Epithelial cell of proximal tubule (primary cell): Measurements from ENCODE around the gene CCDC196. TPM values are rescaled to one million over a fixed set of nuclear protein-coding genes. Genes with fewer than 3 reads are reported as not detected.

Experiments
- DNase-seq: peaks from one replicate; pipeline ENCODE4 v3.0.0-alpha.2; 2011; ENCODE audit warnings: low read depth
- H3K4me3 ChIP-seq: 2 replicates; pipeline ENCODE4 v1.5.1; 2011; ENCODE audit warnings: low read depth, mild to moderate bottlenecking, low read length
- CTCF ChIP-seq: conservative IDR thresholded peaks from 2 replicates; pipeline ENCODE4 v1.5.1; 2012; ENCODE audit warnings: low read depth, mild to moderate bottlenecking, low read length
- total RNA-seq: library from RNA; depleted of rRNA; stranded (reverse); fragments of >200 nt; gene quantifications from 2 replicates; pipeline ENCODE4 v1.2.3, GENCODE V29; 2015

CCDC196 gene
- total RNA-seq, 1 donor from 2014 or later = not detected

- H3K4me3 ChIP-seq = peak overlapping the region; percentile 82
- DNase-seq = no peak
- no peak for TF ChIP-seq CTCF
Observed at GRCh38 chr14:66509874-66510273, 23.7 kb downstream of the CCDC196 start.

GRCh38 chr14:66511849-66512248 is 25.7 kb downstream of the CCDC196 start:
- TF ChIP-seq CTCF = no peak
- no peak for DNase-seq
- H3K4me3 ChIP-seq = no peak overlapping the region

DNA sequence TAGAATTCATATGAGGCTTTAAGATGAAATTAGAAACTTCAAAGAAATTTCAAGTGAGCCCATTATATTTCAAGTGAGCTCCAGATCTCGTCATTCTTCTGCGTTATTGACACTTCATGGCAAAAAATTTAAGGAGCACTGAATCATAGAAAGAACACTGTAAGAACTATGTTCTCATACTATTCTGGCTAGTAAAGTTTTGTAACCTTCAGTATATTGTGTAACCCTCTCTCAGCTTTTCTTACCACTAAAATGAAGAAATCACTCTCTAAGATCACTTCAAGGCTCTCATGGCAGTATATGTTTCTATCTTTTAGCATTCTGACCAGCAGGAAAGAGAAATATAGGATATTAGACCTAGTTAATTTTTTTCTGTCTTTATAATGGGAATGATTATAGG is 28.0 kb downstream of the CCDC196 start:
- H3K4me3 ChIP-seq = no peak overlapping the region
- TF ChIP-seq CTCF = no peak
- DNase-seq = no peak

- no peak for TF ChIP-seq CTCF
- no peak for DNase-seq
- no peak overlapping the region for H3K4me3 ChIP-seq
Observed at GRCh38 chr14:66530526-66530925, 44.4 kb downstream of the CCDC196 start.

DNA sequence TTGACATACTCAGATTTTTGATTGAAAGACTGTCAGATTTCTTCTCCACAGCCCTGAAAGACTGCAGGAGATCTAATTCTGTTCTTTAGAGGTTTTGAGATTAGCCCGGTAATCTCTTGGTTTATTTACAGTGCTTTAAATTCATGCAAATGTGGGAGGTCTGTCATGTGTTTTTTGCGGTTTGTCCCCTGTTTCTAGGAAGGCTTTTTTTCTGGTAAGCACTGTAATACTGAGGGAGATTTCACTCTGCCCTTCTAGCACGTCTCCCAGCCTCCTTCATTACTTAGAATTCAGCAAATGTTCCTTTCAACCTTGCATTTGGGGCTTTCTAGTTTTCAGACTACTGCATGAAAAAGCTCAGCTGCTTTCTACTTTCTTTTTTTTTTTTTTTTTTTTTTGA is 52.9 kb downstream of the CCDC196 start:
- TF ChIP-seq CTCF = no peak
- H3K4me3 ChIP-seq = no peak overlapping the region
- DNase-seq = no peak

DNA sequence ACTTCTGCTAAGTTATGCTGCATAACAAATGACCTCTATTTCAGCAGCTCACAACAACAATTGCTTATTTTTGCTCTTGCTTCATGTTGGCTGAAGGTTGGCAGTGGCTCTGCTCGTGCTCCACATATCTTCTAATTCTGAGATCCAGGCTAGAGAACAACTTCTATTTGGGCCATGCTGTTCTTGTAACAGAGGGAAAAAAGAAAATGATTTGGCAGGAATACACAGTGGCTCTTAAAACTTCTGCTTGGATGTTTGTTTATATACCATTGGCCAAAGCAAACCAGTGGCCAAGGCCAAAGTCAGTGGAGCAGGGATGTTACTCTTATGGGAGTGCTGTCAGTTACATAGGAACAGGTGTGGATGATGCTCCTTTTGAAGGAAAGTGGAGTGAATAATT is 53.9 kb downstream of the CCDC196 start:
- no peak overlapping the region for H3K4me3 ChIP-seq
- no peak for TF ChIP-seq CTCF
- no peak for DNase-seq

- no peak for DNase-seq
- H3K4me3 ChIP-seq = no peak overlapping the region
- no peak for TF ChIP-seq CTCF
Observed at GRCh38 chr14:66541627-66542026, 55.5 kb downstream of the CCDC196 start.
